ENCODE data around the gene TARBP2.

The TARBP2 gene

GRCh38 chr12:53500776-53501614 is at the start of gene TARBP2:
TSS of gene TARBP2 (plus strand) at chr12:53501283. CDS start at chr12:53501409, 126 bp downstream.
- FAIRE-seq (peak; percentile 60), DNase-seq (ENCODE audit: insufficient read length, low spot score) (peak; percentile 83)
- TF ChIP-seq POLR2A (IDR thresholded peaks at IDR 0.05; ENCODE audit: low read depth, low read length): peak; percentile 70

GRCh38 chr12:53451661-53452158 is 49.4 kb upstream of the TARBP2 start, which contains the start of gene PCBP2:
TSS of gene PCBP2 (plus strand) at chr12:53452102. CDS start at chr12:53454801, 2,699 bp downstream.
- DNase-seq (ENCODE audit: insufficient read length, low spot score): peak; percentile 86
- TF ChIP-seq POLR2A (IDR thresholded peaks at IDR 0.05; ENCODE audit: low read depth, low read length): peak; percentile 73; the same call in 1 of the 2 replicates
- FAIRE-seq: peak; percentile 90

- DNase-seq (ENCODE audit: insufficient read length, low spot score) (peak; percentile 76), FAIRE-seq (no peak)
- peak; percentile 23; the same call in 1 of the 2 replicates for TF ChIP-seq POLR2A (IDR thresholded peaks at IDR 0.05; ENCODE audit: low read depth, low read length)
These were observed 48.7 kb upstream of the TARBP2 start for GRCh38 chr12:53452159-53453077.

GRCh38 chr12:53453953-53454640 is 47.0 kb upstream of the TARBP2 start:
- TF ChIP-seq POLR2A (IDR thresholded peaks at IDR 0.05; ENCODE audit: low read depth, low read length): no peak
- DNase-seq (ENCODE audit: insufficient read length, low spot score): no peak
- no peak for FAIRE-seq

GRCh38 chr12:53454707-53455106 is 46.4 kb upstream of the TARBP2 start:
- no peak for DNase-seq (ENCODE audit: insufficient read length, low spot score)
- no peak for TF ChIP-seq POLR2A (IDR thresholded peaks at IDR 0.05; ENCODE audit: low read depth, low read length)
- FAIRE-seq: no peak

GRCh38 chr12:53456654-53457366 is 44.3 kb upstream of the TARBP2 start:
- TF ChIP-seq POLR2A (IDR thresholded peaks at IDR 0.05; ENCODE audit: low read depth, low read length): no peak
- FAIRE-seq (no peak), DNase-seq (ENCODE audit: insufficient read length, low spot score) (no peak)

GRCh38 chr12:53459097-53459496 is 42.0 kb upstream of the TARBP2 start:
- no peak for FAIRE-seq
- DNase-seq (ENCODE audit: insufficient read length, low spot score): no peak
- TF ChIP-seq POLR2A (IDR thresholded peaks at IDR 0.05; ENCODE audit: low read depth, low read length): no peak

- no peak for TF ChIP-seq POLR2A (IDR thresholded peaks at IDR 0.05; ENCODE audit: low read depth, low read length)
- FAIRE-seq (no peak), DNase-seq (ENCODE audit: insufficient read length, low spot score) (no peak)
These were observed 40.0 kb upstream of the TARBP2 start for GRCh38 chr12:53461059-53461458.

- TF ChIP-seq POLR2A (IDR thresholded peaks at IDR 0.05; ENCODE audit: low read depth, low read length): no peak
- FAIRE-seq: no peak
- no peak for DNase-seq (ENCODE audit: insufficient read length, low spot score)
These were observed 39.5 kb upstream of the TARBP2 start for GRCh38 chr12:53461591-53461990.

GRCh38 chr12:53462935-53463334 is 38.1 kb upstream of the TARBP2 start:
- no peak for TF ChIP-seq POLR2A (IDR thresholded peaks at IDR 0.05; ENCODE audit: low read depth, low read length)
- FAIRE-seq (no peak), DNase-seq (ENCODE audit: insufficient read length, low spot score) (no peak)

- FAIRE-seq (no peak), DNase-seq (ENCODE audit: insufficient read length, low spot score) (no peak)
- TF ChIP-seq POLR2A (IDR thresholded peaks at IDR 0.05; ENCODE audit: low read depth, low read length): no peak
These were observed 37.1 kb upstream of the TARBP2 start for GRCh38 chr12:53463802-53464560.

All from H54 (cell line).